ENCODE data around the gene CORT. TPM values are rescaled to one million over a fixed set of nuclear protein-coding genes. Genes with fewer than 3 reads are reported as not detected.

CORT gene
- total RNA-seq, 4 donors from 2014 or later, result 0.29 to 1.2 (median 0.33) TPM; not detected in 1

GRCh38 chr1:10434590-10434989 is 15.2 kb upstream of the CORT start:
- WGBS, result 89% methylated on average over 5 of the region's 5 CpGs
- Histone ChIP-seq H3K4me1 (peaks cover 8 to 21% (median 15%) of the 10 kb centered on the region in 4 donors), H3K4me3 (no peak overlapping the region), H3K27me3 (no peaks in the 10 kb centered on the region), H3K27ac (replicated peaks in 1 of 4) (no peak overlapping the region), H3K9me3 (no peaks in the 10 kb centered on the region), H3K36me3 (peaks cover 1 to 7% (median 4%) of the 10 kb centered on the region in 4 donors)
- TF ChIP-seq POLR2AphosphoS5 (IDR thresholded peaks at IDR 0.05) (no peak), CTCF (IDR thresholded peaks at IDR 0.05) (no peak), EP300 (IDR thresholded peaks at IDR 0.05) (no peak), POLR2A (IDR thresholded peaks at IDR 0.05; ENCODE audit: low read depth) (no peak)
- no peak for DNase-seq (ENCODE audit: extremely low spot score)
- intact Hi-C loops (cut with DNase I), result loop anchor here (5.0 kb wide), 1 partner anchor 433 kb away; no protein-coding TSS in a partner anchor

GRCh38 chr1:10437052-10437451 is 12.8 kb upstream of the CORT start:
- no peak overlapping the region for H3K4me3 ChIP-seq
- WGBS, result 90% methylated on average over 1 of the region's 1 CpG
- peaks cover 6 to 11% (median 8%) of the 10 kb centered on the region in 4 donors for H3K36me3 ChIP-seq
- H3K27me3 ChIP-seq, result no peaks in the 10 kb centered on the region
- H3K4me1 ChIP-seq, result peaks cover 0 to 2% (median 0%) of the 10 kb centered on the region in 4 donors
- intact Hi-C loops (cut with DNase I), result no loop called here
- no peaks in the 10 kb centered on the region for H3K9me3 ChIP-seq
- H3K27ac ChIP-seq (replicated peaks in 1 of 4), result no peak overlapping the region
- TF ChIP-seq CTCF (IDR thresholded peaks at IDR 0.05) (no peak), EP300 (IDR thresholded peaks at IDR 0.05) (no peak)
- DNase-seq (ENCODE audit: extremely low spot score), result no peak

DNA sequence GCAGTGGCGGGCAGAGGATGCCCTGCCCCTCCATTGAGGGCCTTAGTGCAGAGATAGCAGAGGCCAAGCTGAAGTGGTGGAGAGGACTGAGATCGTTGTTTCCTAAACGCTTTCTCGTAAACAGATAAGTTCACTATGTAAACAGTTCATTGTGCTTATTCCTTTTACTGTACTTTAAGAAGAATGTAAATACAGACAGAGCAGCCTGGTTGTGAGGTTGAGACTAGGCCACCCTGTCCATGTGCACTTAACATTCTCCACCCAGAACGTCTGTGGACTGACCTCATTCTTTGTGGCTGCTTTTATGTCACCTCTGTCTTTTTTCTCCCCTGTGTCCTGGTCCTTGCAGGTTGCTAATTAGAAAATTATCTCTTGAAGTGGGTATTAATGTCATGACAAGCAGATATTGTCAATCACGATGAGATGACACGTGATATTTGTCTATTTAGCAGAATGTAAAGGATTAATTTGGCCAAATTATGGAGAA is 11.1 kb upstream of the CORT start:
- TF ChIP-seq CTCF (IDR thresholded peaks at IDR 0.05) (no peak), POLR2AphosphoS5 (IDR thresholded peaks at IDR 0.05) (no peak), EP300 (IDR thresholded peaks at IDR 0.05) (no peak), POLR2A (IDR thresholded peaks at IDR 0.05; ENCODE audit: low read depth) (no peak)
- intact Hi-C loops (cut with DNase I), result no loop called here
- no peaks in the 10 kb centered on the region for H3K9me3 ChIP-seq
- peaks cover 6 to 11% (median 8%) of the 10 kb centered on the region in 4 donors for H3K36me3 ChIP-seq
- no peaks in the 10 kb centered on the region for H3K27me3 ChIP-seq
- H3K4me3 ChIP-seq, result no peak overlapping the region
- WGBS, result 76% methylated on average over 7 of the region's 7 CpGs
- H3K27ac ChIP-seq (replicated peaks in 1 of 4), result no peak overlapping the region
- no peak for DNase-seq (ENCODE audit: extremely low spot score)
- H3K4me1 ChIP-seq, result no peaks in the 10 kb centered on the region

GRCh38 chr1:10440305-10440704 is 9.5 kb upstream of the CORT start:
- TF ChIP-seq POLR2A (IDR thresholded peaks at IDR 0.05; ENCODE audit: low read depth) (no peak), CTCF (IDR thresholded peaks at IDR 0.05) (no peak), POLR2AphosphoS5 (IDR thresholded peaks at IDR 0.05) (no peak), EP300 (IDR thresholded peaks at IDR 0.05) (no peak)
- H3K4me1 ChIP-seq, result no peaks in the 10 kb centered on the region
- peaks cover 4 to 22% (median 13%) of the 10 kb centered on the region in 4 donors for H3K36me3 ChIP-seq
- H3K27me3 ChIP-seq, result no peaks in the 10 kb centered on the region
- DNase-seq (ENCODE audit: extremely low spot score), result no peak
- H3K27ac ChIP-seq (replicated peaks in 1 of 4), result no peak overlapping the region
- H3K9me3 ChIP-seq, result no peaks in the 10 kb centered on the region
- WGBS, result 98% methylated on average over 2 of the region's 2 CpGs
- intact Hi-C loops (cut with DNase I), result no loop called here
- no peak overlapping the region for H3K4me3 ChIP-seq

DNA sequence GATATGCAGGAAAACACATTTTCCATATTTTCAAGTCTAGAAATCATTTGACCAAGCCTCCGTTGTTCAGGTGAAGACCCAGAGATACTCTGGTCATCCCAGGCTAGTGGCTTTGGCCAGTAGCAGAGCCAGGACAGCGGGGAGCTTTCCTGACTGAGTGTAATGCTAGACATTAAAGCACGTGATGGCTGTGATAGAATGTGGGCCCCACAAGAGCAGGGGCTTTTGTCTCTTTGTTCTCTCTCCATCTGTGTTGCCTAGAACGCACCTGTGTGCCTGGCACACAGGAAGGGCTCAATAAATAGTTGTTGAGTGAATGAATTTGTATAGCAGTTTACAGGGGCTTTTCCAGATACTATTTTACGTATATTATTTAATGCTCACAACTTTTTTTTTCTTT is 9.0 kb upstream of the CORT start:
- Histone ChIP-seq H3K36me3 (peaks cover 4 to 24% (median 13%) of the 10 kb centered on the region in 4 donors), H3K4me3 (no peak overlapping the region), H3K27me3 (no peaks in the 10 kb centered on the region), H3K27ac (replicated peaks in 1 of 4) (no peak overlapping the region), H3K4me1 (no peaks in the 10 kb centered on the region), H3K9me3 (no peaks in the 10 kb centered on the region)
- no peak for DNase-seq (ENCODE audit: extremely low spot score)
- TF ChIP-seq EP300 (IDR thresholded peaks at IDR 0.05), result no peak
- TF ChIP-seq CTCF (IDR thresholded peaks at IDR 0.05), result no peak
- no peak for TF ChIP-seq POLR2A (IDR thresholded peaks at IDR 0.05; ENCODE audit: low read depth)
- no peak for TF ChIP-seq POLR2AphosphoS5 (IDR thresholded peaks at IDR 0.05)
- intact Hi-C loops (cut with DNase I), result no loop called here
- 89% methylated on average over 5 of the region's 5 CpGs for WGBS
